ENCODE results near the gene L3HYPDH. TPM values are rescaled to one million over a fixed set of nuclear protein-coding genes. Genes with fewer than 3 reads are reported as not detected.
A peak's percentile ranks its signal among the peaks of the same experiment; 100 is the strongest.

L3HYPDH gene
- total RNA-seq: 19.5 and 28.7 TPM in 2 replicates

DNA sequence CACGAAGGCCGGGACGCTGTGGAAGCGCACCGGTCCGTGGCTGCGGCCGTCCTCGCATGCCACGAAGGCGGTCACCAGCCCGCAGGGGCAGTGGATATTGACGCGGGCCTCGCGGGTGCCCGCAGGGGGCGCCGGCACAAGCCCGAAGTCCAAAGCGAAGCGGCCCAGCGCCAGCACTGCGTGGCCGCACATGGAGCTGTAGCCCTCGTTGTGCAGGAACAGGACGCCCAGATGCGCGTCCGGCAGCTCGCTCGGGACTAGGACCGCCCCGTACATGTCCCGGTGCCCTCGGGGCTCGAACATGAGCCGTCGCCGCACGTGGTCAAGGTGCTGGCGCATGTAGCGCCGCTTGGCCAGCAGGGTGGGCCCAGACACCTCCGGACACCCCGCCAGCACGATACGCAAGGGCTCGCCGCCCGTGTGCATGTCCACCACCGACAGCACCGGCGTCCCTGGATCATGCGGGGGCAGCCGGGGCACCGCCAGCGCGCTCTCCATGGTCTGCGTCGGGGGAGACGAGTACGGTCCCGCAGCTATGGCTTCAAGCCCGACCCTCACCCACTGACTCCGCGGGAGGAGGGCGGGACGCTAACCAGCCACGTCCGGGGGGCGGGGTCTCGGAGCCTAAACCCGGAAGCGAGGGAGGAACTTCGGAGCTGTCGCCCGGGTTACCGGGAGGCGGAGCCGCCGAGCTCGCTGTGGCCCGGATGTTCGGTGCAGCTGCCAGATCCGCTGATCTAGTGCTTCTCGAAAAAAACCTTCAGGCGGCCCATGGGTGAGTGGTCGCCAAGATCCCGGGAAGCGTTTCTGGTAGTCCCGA is at the start of gene L3HYPDH, which contains the start of gene JKAMP:
TSS of gene L3HYPDH (minus strand) at position 590 of the 820 bp plus-strand sequence. CDS start at position 498, 92 bp downstream.
TSS of gene JKAMP (plus strand) at position 699 of the 820 bp plus-strand sequence. CDS start at position 772, 73 bp downstream.
- TF ChIP-seq CTCF (conservative IDR thresholded peaks at IDR 0.05; ENCODE audit: low read depth, low read length): peak; percentile 57
- DNase-seq (ENCODE audit: low read depth): no peak
- peak within 1 kb of the TSS; percentile 67 for H3K4me3 ChIP-seq (ENCODE audit: low read depth, low read length)

GRCh38 chr14:59532419-59532818 is 48.2 kb upstream of the L3HYPDH start:
- no peak overlapping the region for H3K4me3 ChIP-seq (ENCODE audit: low read depth, low read length)
- TF ChIP-seq CTCF (conservative IDR thresholded peaks at IDR 0.05; ENCODE audit: low read depth, low read length): no peak
- no peak for DNase-seq (ENCODE audit: low read depth)

GRCh38 chr14:59530349-59530748 is 46.1 kb upstream of the L3HYPDH start:
- no peak overlapping the region for H3K4me3 ChIP-seq (ENCODE audit: low read depth, low read length)

DNA sequence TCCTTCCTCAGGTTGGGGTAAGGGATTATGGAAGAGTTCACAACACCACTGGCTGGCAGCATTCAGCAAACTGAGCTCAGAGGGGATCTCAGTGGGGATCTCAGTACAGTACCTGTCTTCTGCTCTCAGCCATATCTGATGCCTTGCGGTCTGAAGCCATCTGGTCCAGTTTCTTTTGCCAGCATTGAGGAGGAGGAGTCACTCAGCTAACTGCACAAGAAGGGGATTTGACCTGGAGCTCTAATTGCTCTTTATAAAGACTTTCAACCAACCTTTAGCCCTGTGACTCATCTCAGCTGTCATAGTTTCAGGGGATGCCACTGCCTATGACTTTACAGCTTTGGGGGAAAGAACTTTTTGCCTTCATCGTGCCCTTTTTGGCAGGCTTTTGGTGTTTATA is 45.0 kb upstream of the L3HYPDH start:
- DNase-seq (ENCODE audit: low read depth): no peak
- TF ChIP-seq CTCF (conservative IDR thresholded peaks at IDR 0.05; ENCODE audit: low read depth, low read length): no peak
- no peak overlapping the region for H3K4me3 ChIP-seq (ENCODE audit: low read depth, low read length)

More at GRCh38 chr14:59530349-59530748, 46.1 kb upstream of the L3HYPDH start:
- no peak for TF ChIP-seq CTCF (conservative IDR thresholded peaks at IDR 0.05; ENCODE audit: low read depth, low read length)
- no peak for DNase-seq (ENCODE audit: low read depth)

DNA sequence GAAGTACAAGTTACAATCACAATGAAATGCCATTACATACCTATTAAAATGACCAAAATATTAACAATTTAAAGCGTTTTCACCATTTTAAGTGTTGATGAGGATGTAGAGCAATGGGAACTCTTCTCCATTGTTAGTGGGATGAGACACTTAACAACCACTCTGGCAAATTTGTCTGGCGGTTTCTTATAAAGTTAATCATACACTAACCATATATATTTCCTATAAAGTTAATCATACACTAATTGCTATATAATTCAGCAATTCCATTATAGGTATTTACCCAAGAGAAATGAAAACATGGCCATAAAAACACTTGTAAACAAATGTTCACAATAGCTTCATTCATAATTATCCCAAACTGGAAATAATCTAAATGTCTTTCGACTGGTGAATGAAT is 36.0 kb upstream of the L3HYPDH start:
- no peak for TF ChIP-seq CTCF (conservative IDR thresholded peaks at IDR 0.05; ENCODE audit: low read depth, low read length)
- DNase-seq (ENCODE audit: low read depth): no peak
- no peak overlapping the region for H3K4me3 ChIP-seq (ENCODE audit: low read depth, low read length)

DNA sequence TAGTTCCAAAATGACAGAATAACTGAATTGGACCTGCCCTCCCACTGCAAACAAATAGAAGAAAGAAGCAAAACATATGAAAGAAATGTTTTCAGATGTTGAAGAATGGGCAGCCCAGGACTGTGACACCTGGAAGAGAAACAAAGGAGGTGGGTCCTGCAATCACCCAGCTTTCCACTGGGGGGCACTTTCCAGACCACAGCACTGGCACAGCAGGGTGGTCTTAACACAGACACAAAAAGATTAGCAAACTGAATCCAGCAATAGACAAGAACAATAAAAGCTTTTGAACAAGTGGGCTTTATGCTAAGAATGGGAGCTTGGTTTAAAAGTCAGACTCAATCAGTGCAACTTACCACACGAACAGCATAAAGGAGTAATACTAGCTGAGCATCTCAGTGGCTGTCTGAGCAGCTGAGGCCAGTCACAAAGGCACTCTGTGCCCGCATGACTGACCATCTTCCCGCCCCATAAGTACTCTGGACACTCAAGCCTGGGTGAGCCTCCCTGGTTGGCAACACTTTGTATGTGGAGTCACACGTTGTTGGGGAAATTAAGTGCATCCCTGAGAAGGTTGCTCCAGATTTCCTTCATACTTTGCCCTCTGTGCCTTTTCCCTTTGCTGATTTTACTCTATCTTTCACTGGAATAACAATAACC is 27.8 kb upstream of the L3HYPDH start:
- TF ChIP-seq CTCF (conservative IDR thresholded peaks at IDR 0.05; ENCODE audit: low read depth, low read length): peak; percentile 75
- no peak overlapping the region for H3K4me3 ChIP-seq (ENCODE audit: low read depth, low read length)
- DNase-seq (ENCODE audit: low read depth): no peak

All from epithelial cell of proximal tubule (primary cell).